Fibroblast of lung (primary cell): Measurements from ENCODE around the gene NME7.

ENCODE experiments used
- EZH2 ChIP-seq: IDR thresholded peaks from 2 replicates; pipeline ENCODE4 v1.5.1; 2012; ENCODE audit warnings: low read length, control low read depth, mild to moderate bottlenecking; ENCODE audit errors: missing control alignments
- TF ChIP-seq, protein P1 (sequence below), 2 donors: IDR thresholded peaks in 1 of 2; conservative IDR thresholded peaks in 1 of 2; 1 replicate in 1 of 2; 2 replicates in 1 of 2; pipeline ENCODE4 v1.5.1; 2011 to 2012; ENCODE audit warnings: low read length in 2 of 2, control low read depth in 1 of 2, inconsistent platforms in 1 of 2, low read depth in 1 of 2, mild to moderate bottlenecking in 1 of 2

- TF ChIP-seq, protein P1, sequence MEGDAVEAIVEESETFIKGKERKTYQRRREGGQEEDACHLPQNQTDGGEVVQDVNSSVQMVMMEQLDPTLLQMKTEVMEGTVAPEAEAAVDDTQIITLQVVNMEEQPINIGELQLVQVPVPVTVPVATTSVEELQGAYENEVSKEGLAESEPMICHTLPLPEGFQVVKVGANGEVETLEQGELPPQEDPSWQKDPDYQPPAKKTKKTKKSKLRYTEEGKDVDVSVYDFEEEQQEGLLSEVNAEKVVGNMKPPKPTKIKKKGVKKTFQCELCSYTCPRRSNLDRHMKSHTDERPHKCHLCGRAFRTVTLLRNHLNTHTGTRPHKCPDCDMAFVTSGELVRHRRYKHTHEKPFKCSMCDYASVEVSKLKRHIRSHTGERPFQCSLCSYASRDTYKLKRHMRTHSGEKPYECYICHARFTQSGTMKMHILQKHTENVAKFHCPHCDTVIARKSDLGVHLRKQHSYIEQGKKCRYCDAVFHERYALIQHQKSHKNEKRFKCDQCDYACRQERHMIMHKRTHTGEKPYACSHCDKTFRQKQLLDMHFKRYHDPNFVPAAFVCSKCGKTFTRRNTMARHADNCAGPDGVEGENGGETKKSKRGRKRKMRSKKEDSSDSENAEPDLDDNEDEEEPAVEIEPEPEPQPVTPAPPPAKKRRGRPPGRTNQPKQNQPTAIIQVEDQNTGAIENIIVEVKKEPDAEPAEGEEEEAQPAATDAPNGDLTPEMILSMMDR (conservative IDR thresholded peaks at IDR 0.05 in 1 of 2, IDR thresholded peaks at IDR 0.05 in 1 of 2; ENCODE audit: low read depth in 1 of 2, low read length in 2 of 2), result no peak
- no peak for TF ChIP-seq EZH2
Observed at GRCh38 chr1:169085911-169086310, 281.7 kb downstream of the NME7 start.
